ENCODE data around the gene SCFD2.

DNA sequence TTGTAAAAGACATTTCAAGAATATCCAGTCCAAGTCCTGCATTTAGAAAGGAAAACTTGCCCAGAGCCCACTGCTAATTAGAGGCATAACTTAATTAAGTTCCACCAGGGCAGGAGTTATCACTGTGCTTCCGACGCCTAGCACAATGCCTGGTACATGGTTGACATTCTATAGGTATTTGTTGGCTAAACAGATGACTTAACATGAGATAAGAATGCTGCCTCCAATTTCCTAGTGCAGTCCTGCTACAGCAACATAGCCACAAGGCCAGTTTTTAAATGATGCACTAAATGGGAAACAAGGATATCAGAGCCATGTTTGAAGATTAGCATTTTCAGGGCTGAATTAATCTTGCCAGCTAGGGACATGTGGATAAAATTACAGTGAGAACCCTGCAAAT is 339.6 kb downstream of the SCFD2 start:
- TF ChIP-seq, protein P1, sequence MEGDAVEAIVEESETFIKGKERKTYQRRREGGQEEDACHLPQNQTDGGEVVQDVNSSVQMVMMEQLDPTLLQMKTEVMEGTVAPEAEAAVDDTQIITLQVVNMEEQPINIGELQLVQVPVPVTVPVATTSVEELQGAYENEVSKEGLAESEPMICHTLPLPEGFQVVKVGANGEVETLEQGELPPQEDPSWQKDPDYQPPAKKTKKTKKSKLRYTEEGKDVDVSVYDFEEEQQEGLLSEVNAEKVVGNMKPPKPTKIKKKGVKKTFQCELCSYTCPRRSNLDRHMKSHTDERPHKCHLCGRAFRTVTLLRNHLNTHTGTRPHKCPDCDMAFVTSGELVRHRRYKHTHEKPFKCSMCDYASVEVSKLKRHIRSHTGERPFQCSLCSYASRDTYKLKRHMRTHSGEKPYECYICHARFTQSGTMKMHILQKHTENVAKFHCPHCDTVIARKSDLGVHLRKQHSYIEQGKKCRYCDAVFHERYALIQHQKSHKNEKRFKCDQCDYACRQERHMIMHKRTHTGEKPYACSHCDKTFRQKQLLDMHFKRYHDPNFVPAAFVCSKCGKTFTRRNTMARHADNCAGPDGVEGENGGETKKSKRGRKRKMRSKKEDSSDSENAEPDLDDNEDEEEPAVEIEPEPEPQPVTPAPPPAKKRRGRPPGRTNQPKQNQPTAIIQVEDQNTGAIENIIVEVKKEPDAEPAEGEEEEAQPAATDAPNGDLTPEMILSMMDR (IDR thresholded peaks at IDR 0.05) = no peak
- TF ChIP-seq POLR2A (IDR thresholded peaks at IDR 0.05) (no peak), POLR2AphosphoS5 (IDR thresholded peaks at IDR 0.05) (no peak)
